NOMO-1 treated with dmso at 0.1 percent for 144 hours (cell line): ENCODE measurements around the gene TKT.

Experiments
- DNase-seq: peaks from one replicate; lab custom pipeline; 2025; ENCODE audit not compliant: unreplicated experiment; lab: John Stamatoyannopoulos, UW

The TKT gene

GRCh38 chr3:53240989-53241972 lies 14.5 kb downstream of the TKT start:
- no peak for DNase-seq

- no peak for DNase-seq
These were observed 16.0 kb downstream of the TKT start for GRCh38 chr3:53239800-53240199.

- DNase-seq: no peak
These were observed 16.9 kb downstream of the TKT start for GRCh38 chr3:53238886-53239285.

DNA sequence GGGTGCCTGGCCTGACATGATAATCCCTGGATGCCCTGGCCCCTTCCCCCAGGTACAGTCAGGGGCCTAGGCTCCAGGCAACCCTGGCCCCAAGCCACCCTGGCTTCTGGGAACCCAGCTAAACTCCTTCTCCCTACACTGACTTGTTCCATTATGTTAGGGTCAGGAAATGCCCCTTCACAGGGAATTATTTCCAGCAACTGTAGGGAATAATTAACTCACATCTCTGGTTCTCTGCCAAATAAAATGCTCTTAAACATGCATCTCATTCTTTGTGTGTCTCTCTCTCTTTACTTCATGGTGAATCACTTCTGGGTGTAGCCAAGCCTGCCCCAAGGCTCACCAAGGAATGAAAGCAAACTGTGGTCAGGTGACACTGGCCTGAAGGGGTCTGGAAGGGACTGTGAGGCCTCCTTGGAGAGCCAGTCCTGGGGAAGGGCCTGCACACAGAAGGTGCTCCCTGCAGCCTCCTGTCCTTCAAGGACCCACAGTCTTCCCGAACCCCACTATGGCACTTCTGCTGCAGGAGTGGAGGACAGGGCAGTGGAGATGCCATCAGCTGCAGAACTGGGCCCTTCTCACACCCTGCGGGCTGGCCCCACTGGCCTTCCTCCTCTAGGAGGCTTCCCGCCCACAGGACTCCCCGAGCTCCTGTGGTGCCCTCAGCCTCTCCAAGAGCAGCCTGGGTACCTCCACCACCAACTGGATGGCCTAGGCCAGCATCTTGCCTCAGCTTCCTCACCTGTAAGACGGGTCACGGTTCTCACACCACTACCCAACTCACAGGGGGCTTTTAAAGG lies 17.6 kb downstream of the TKT start:
- DNase-seq: no peak

DNA sequence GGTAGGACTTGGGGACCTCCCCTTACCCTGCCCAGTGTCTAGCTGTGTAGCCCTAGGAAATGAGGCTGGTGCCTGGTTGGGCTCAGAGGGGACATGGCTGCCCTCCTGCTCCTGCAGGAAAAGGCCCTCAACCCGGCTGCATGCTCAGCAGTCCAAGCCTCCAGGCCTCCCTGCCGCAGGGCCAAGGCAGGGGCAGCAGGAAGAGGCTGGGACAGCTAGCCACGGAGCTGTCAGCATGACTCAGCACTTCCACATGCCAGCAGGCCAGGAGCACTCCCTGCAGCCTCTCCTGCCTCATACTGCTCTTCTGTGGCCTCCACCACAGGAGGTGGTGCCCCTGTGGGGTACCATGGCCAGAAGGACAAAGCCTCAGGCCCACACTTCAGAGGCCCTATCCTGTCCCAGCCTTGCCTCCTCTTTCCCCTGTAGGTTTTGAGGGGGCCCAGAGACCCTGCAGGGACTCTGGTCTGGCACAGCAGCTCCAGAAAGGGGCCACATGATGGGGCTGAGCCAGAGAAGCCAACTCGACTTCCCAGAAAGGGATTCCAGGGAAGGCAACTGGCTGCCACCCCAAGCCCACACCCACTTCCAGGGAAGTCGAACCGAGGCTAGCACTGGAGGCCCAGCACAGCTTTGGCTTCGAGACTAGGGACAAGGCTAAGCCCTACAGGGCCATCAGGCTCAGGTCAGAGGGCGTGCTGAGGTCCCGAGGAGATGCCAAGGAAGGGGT lies 19.5 kb downstream of the TKT start:
- peak; percentile 19 for DNase-seq

- DNase-seq: no peak
These were observed 20.3 kb downstream of the TKT start for GRCh38 chr3:53235545-53235944.

- no peak for DNase-seq
These were observed 21.0 kb downstream of the TKT start for GRCh38 chr3:53234841-53235232.

DNA sequence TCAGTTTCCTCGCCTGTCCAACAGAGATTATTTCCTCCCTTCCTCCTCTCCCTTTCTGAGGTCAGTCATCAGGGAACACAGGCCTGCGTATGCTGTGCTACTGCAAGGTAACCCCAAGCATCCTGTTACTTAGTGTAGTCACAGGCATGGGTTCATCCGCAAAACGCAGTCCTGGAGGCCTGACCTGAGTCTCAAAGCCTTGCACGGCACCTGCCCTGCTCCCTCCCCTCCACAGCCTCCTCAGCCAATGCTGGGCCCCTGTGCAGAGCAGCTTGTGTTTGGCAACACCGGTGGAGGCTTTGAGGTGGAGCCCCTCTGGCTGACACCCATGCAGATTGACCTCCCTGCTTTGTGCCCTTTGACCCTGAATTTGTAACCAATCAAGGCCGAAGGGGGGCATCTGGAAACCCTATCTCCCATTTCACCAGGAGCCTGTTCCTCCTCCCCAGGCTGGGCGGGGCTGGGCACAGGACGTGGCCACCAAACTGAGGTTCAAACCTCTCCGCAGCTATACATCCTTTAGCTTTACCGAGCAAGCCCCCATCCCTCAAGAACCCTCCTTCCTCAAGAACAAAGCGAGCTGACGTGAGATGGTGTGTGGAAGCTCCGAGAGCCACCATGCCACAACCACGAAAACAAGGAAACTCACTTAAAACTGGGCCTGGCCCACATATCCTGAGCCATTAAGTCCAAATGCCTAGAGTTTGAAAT lies 21.5 kb downstream of the TKT start:
- DNase-seq: no peak

GRCh38 chr3:53232641-53233377 lies 23.0 kb downstream of the TKT start:
- no peak for DNase-seq

GRCh38 chr3:53231532-53232511 lies 24.0 kb downstream of the TKT start:
- DNase-seq: no peak

- DNase-seq: no peak
These were observed 25.0 kb downstream of the TKT start for GRCh38 chr3:53230789-53231188.

DNA sequence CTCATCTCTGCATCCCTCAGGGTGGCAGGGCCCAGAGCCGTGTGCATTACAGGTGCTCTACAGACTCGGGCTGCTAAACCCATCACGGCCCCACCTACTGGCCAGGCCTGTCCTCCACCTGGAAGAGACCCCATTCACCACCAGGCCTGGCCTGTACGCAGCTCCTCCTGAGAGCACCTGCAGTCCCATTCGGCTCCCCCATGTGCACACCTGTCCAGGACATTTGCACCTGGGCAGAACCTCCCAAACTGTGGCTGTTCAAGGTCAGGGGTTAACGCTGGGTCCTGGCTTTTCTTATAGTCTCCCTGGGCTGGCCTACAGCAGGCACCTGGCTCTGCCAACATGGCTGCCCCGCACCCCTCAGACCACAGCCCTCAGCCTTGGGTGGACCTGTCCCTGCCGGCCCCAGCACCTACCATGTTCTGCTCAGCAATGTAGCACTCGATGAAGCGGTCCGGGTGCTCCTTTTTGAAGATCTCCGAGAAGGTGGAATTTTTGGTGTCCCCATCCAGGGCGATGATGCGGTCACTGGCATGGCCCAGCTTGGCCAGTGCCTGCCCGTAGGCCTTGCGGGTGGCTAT lies 25.7 kb downstream of the TKT start:
- DNase-seq: no peak

DNA sequence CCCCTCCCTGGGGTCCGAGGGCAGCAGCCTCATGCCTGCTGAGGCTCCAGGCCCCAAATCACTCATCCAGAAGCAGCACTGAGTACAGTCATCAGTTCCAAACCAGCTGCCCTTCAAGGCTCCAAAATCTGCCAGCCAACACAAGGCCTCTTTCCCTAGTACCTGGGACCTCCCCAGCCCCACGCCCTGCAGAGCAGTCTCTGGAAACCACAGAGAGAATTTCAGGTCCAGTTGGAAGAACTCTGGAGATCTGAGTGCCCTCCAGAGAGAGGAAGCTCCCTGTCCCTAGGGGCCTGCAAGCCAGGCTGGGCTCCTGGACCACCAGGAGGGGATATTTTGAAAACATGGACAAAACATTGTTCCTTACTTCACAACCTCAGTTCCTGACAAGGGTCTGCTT lies 26.2 kb downstream of the TKT start:
- no peak for DNase-seq

- DNase-seq: no peak
These were observed 26.7 kb downstream of the TKT start for GRCh38 chr3:53229171-53229570.

DNA sequence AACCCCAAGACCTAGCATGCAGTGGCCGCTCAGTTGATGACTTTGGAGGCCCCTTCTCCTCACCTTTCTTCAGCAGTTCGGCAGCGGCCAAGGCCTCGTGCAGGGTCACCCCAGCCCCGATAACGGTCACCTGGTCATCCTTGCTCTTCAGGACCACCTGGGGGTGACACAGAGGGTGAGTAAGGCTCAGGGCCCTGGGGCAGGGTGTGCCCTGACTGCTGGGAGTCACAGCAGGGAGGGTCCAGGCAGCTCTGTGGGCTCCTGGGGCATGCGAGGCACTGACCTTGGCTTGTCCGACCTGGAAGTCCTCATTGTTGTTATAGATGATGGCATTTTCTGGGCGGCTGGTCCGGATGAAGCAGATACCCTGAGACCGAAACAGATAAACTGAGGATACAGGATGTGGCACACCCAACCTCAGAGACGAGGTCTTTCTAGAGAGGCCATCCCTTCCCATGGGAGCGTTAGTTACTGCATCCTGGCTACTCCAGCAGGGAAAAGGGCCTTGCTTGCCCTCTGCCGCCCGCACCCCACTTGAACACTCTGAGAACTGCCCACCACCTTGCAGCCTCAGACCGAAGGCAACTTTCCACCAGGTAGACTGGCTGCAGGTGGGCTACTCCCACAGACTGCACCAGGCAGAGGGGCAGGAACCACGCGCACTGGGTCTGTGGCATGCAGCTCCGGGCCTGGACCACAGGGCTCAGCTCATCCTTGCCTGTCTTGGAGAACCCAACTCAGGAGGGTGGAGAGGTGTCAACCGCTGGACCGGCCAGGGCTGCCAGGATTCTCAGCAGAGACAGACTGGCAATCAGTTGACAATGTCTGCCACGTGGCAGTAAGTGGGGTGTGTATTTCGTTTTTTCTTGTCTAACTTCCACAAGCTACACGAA lies 27.6 kb downstream of the TKT start:
- DNase-seq: no peak

GRCh38 chr3:53226841-53227407 lies 28.9 kb downstream of the TKT start:
- no peak for DNase-seq

DNA sequence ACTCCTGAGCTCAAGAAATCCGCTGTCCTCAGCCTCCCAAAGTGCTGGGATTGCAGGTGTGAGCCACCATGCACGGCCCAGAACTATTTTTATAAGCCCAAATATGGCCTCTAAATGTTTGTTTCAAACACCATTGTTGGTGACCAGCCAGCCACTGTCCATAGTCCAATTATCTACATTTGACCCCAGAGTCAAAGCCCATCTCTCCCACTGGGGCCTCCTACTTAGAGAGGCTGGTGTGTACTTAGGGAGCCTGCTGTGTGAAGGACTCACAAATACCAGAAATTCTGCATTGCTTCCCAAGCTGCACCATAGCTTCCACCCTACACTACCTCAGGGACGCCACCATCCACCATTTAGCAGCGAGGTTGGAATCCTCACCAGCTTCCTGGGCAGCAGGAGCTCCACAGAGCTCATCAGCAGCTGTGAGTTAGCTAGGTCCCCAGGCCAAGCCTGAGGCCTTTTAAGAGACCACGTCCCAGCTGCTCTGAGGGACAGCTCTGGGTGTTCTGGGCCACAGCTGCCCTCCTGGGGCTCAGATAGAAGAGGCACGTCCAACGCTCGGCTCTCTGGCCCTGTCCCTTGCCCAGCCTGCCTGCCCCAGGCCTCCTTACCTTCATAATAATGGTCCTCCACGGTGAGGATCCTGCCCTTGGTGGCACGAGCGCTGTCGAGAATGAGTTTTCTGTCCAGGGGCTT lies 29.5 kb downstream of the TKT start:
- no peak for DNase-seq
